Large intestine (tissue), 3 donors: ENCODE measurements around the gene EVL. TPM values are rescaled to one million over a fixed set of nuclear protein-coding genes. Genes with fewer than 3 reads are reported as not detected.

Experiments used
- DNase-seq, 2 donors: peaks; one replicate each; pipeline versions ENCODE4 v3.0.0 to v3.0.0-alpha.2; 2013
- H3K27ac ChIP-seq: one replicate; pipeline ENCODE4 v1.5.1; 2013; ENCODE audit warnings: low read length
- H3K27me3 ChIP-seq: 2 replicates; pipeline ENCODE4 v1.6.1; 2013; ENCODE audit warnings: low read length; ENCODE audit not compliant: control insufficient read depth, insufficient read depth
- H3K36me3 ChIP-seq: 2 replicates; pipeline ENCODE4 v1.6.1; 2013; ENCODE audit warnings: low read length; ENCODE audit not compliant: control insufficient read depth, insufficient read depth
- H3K4me1 ChIP-seq: one replicate; pipeline ENCODE4 v1.6.1; 2013; ENCODE audit warnings: low read length; ENCODE audit not compliant: control insufficient read depth, insufficient read depth
- H3K4me3 ChIP-seq: one replicate; pipeline ENCODE4 v1.5.1; 2013; ENCODE audit warnings: low read length
- H3K9me3 ChIP-seq: one replicate; pipeline ENCODE4 v1.6.1; 2013; ENCODE audit warnings: mild to moderate bottlenecking, low read depth, low read length, moderate library complexity; ENCODE audit not compliant: control insufficient read depth
- WGBS: methylation state at CpG from one replicate; pipeline ENCODE4 v1.1.5; 2013; ENCODE audit warnings: low lambda C conversion rate; ENCODE audit not compliant: insufficient coverage; 5-methylcytosine and 5-hydroxymethylcytosine counted together
- polyA plus RNA-seq: library from polyadenylated mRNA; unstranded; fragments of 120-200 nt; gene quantifications from one replicate; pipeline ENCODE4 v1.2.1, GENCODE V29; 2013

The EVL gene
- polyA plus RNA-seq, 1 donor: 119 TPM

DNA sequence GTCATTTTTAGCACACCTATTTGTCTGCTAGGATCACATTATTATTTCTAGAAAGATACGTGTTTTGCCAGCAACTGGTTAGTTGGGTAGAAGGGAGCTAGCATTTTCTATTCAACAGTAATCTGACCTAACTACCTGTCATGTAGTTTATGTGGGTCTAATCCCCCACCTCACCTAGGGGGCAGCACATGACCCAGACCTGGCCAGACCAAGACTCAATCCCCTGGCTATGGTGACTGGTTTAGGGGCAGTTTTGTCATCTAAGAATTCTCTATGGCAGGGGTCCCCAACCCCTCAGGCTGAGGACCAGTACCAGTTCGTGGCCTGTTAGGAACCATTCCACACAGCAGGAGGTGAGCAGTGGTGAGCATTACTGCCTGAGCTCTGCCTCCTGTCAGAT, 29.5 kb upstream of the EVL start:
- Histone ChIP-seq H3K27ac (no peak overlapping the region), H3K36me3 (no peaks in the 10 kb centered on the region), H3K4me1 (peaks cover 2% of the 10 kb centered on the region), H3K4me3 (no peak overlapping the region), H3K9me3 (no peaks in the 10 kb centered on the region), H3K27me3 (no peaks in the 10 kb centered on the region)
- no CpG with 5 or more reads among the region's 2 CpGs for WGBS
- DNase-seq: no peak

DNA sequence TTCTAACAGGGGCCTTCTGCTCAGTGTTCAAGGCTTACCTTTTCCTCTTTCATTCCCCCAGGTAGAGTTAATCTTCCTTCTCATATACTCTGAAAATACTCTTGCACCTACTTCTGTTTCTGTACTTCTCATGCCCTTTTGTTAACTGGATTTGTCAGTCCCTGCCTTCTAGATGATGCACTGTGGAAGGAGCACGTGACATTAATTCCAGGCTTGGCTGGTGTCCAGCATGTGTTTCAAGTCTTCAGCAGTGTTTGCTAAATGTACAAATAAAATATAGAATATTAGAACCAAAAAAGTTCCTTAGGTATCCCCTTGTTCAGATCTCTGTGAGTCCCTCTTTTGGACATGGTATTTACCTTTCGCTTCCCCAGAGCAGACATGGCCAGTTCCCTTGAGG, 27.9 kb upstream of the EVL start:
- no peak for DNase-seq
- WGBS: no CpG with 5 or more reads among the region's 2 CpGs
- H3K27me3 ChIP-seq: no peaks in the 10 kb centered on the region
- no peaks in the 10 kb centered on the region for H3K36me3 ChIP-seq
- no peak overlapping the region for H3K4me3 ChIP-seq
- H3K4me1 ChIP-seq: no peaks in the 10 kb centered on the region
- H3K27ac ChIP-seq: no peak overlapping the region
- H3K9me3 ChIP-seq: no peaks in the 10 kb centered on the region

GRCh38 chr14:100038065-100038464, 27.2 kb upstream of the EVL start:
- 76% methylated on average over 3 of the region's 5 CpGs for WGBS
- Histone ChIP-seq H3K36me3 (no peaks in the 10 kb centered on the region), H3K4me1 (no peaks in the 10 kb centered on the region), H3K27me3 (no peaks in the 10 kb centered on the region), H3K27ac (no peak overlapping the region), H3K4me3 (no peak overlapping the region), H3K9me3 (no peaks in the 10 kb centered on the region)
- no peak for DNase-seq

- H3K36me3 ChIP-seq: no peaks in the 10 kb centered on the region
- H3K4me1 ChIP-seq: no peaks in the 10 kb centered on the region
- WGBS: 93% methylated on average over 2 of the region's 3 CpGs
- no peaks in the 10 kb centered on the region for H3K27me3 ChIP-seq
- DNase-seq: no peak
- H3K4me3 ChIP-seq: no peak overlapping the region
- H3K27ac ChIP-seq: no peak overlapping the region
- no peaks in the 10 kb centered on the region for H3K9me3 ChIP-seq
Observed at GRCh38 chr14:100039903-100040302, 25.3 kb upstream of the EVL start.

DNA sequence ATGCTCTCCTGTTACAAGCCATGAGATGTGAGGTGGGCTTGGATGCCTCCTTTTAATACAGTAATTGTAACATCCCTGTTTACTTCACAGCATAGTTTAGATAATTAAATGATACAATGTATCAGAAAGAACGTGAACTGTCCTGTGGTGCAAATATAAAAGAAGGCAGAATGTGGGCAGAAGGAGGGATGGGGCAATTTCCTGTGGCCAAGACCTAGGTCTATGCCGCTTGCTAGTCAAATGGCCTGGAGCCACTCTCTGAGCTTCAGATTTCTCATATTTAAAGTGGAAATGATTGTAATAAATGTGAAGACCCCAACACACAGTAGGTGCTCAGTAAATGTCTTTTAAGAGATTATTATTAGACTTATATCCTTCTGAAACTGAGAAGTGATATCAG, 24.0 kb upstream of the EVL start:
- Histone ChIP-seq H3K27me3 (no peaks in the 10 kb centered on the region), H3K4me1 (no peaks in the 10 kb centered on the region), H3K4me3 (no peak overlapping the region), H3K36me3 (no peaks in the 10 kb centered on the region), H3K27ac (no peak overlapping the region), H3K9me3 (no peaks in the 10 kb centered on the region)
- WGBS: no CpG with 5 or more reads among the region's 2 CpGs
- no peak for DNase-seq

DNA sequence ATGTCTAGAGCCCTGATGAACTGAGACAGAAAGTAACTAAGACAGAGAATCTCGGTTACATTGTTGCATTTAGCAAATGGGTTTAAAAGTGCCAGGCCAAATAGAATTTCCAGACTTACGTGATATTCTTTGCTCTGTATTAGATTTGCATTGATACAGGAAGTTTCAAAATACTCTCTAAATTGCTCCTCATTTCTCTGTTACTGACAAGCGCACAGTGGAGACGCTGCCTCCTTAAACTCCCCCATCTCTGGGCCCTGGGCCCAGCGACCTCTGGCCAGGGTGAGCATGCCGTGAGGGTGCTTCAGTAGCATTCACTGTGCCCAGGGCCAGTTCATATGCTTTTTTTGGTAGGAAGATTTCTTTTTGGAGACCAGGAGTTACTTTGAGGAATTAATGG, 22.9 kb upstream of the EVL start:
- WGBS: 100% methylated on average over 1 of the region's 6 CpGs

DNA sequence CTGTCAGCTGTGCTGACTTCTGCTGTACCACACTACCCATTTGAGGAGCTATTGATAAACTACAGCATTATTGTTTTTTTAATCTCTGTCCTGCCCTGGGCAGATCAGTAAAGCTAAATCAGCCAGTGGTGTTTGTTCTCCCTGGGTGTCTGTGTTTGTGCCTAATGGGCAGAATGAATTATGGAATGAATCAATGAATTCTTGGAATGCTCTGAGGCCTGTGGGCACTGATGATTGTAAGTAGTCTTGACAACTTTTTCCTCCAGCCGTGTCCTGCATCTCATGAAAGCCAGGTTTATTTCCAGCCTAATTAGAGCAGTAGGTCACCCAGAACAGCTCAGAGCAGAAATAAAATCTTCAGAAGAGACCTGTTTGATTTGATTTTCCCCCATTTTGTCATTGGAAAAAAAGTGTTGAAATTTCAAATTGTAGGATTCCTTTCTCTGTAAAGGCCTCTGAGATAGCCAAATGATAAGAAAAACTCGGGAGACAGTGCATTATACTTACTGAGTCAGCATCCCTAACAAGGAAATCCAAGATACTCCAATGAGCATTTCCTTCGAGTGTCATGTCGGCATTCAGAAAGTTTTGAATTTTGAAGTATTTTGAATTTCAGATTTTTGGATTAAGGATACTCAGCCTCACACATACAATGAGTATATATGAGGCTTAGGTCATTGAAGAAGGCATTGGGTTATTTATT, 19.4 kb upstream of the EVL start:
- WGBS: no CpG with 5 or more reads among the region's 4 CpGs

More for the DNA sequence above, 22.9 kb upstream of the EVL start:
- H3K4me3 ChIP-seq: no peak overlapping the region
- H3K27ac ChIP-seq: no peak overlapping the region
- no peaks in the 10 kb centered on the region for H3K9me3 ChIP-seq
- H3K36me3 ChIP-seq: no peaks in the 10 kb centered on the region
- DNase-seq: no peak
- no peaks in the 10 kb centered on the region for H3K27me3 ChIP-seq
- no peaks in the 10 kb centered on the region for H3K4me1 ChIP-seq

GRCh38 chr14:100047600-100047999, 17.6 kb upstream of the EVL start:
- no CpG with 5 or more reads among the region's 4 CpGs for WGBS

More for the DNA sequence above, 19.4 kb upstream of the EVL start:
- Histone ChIP-seq H3K9me3 (no peaks in the 10 kb centered on the region), H3K27ac (no peak overlapping the region), H3K27me3 (no peaks in the 10 kb centered on the region), H3K4me1 (no peaks in the 10 kb centered on the region), H3K36me3 (no peaks in the 10 kb centered on the region), H3K4me3 (no peak overlapping the region)
- no peak for DNase-seq

DNA sequence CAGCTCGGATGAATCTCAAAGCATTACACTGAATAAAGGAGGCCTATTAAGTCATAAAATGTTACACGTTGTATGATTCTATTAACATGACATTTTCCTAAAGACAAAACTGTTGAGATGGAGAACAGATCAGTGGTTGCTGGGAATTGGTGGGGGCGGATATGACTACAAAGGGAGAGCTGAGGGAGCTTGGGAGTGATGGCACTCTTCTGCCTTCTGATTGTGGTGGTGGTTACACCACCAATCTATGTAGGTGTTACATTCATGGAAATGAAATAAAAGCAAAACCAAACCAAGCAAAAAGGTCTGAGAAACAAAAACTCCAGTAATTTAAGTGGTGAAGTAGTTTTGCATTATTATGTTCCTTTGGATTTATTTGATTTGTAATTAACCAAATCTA, 16.4 kb upstream of the EVL start:
- Histone ChIP-seq H3K27me3 (no peaks in the 10 kb centered on the region), H3K27ac (no peak overlapping the region), H3K36me3 (no peaks in the 10 kb centered on the region), H3K9me3 (no peaks in the 10 kb centered on the region), H3K4me1 (no peaks in the 10 kb centered on the region), H3K4me3 (no peak overlapping the region)
- no peak for DNase-seq
- 70% methylated on average over 3 of the region's 3 CpGs for WGBS

More at GRCh38 chr14:100047600-100047999, 17.6 kb upstream of the EVL start:
- no peaks in the 10 kb centered on the region for H3K4me1 ChIP-seq
- no peak for DNase-seq
- no peaks in the 10 kb centered on the region for H3K27me3 ChIP-seq
- H3K27ac ChIP-seq: no peak overlapping the region
- H3K36me3 ChIP-seq: no peaks in the 10 kb centered on the region
- H3K9me3 ChIP-seq: no peaks in the 10 kb centered on the region
- no peak overlapping the region for H3K4me3 ChIP-seq

DNA sequence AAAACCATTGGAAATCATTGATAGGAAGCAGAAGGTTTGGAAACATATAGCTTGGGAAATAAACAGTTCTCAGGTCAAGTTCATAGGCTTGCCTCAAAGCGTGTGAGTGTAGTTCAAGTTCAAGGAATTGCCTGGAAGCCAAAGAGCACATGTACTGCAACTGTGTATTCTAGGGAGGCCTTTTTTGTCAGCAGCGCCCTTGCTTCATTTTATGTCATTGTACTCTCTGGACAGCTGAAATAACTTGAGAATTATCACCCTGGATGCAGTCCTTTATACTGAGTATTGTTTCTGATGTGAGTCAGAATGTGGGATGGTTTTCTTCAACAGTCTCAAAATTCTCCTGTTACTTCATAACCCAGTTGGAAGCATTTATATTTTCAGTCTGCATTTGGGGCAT, 16.0 kb upstream of the EVL start:
- Histone ChIP-seq H3K9me3 (no peaks in the 10 kb centered on the region), H3K4me1 (no peaks in the 10 kb centered on the region), H3K4me3 (no peak overlapping the region), H3K27ac (no peak overlapping the region), H3K36me3 (no peaks in the 10 kb centered on the region), H3K27me3 (no peaks in the 10 kb centered on the region)
- WGBS: no CpG with 5 or more reads among the region's 2 CpGs
- DNase-seq: no peak

DNA sequence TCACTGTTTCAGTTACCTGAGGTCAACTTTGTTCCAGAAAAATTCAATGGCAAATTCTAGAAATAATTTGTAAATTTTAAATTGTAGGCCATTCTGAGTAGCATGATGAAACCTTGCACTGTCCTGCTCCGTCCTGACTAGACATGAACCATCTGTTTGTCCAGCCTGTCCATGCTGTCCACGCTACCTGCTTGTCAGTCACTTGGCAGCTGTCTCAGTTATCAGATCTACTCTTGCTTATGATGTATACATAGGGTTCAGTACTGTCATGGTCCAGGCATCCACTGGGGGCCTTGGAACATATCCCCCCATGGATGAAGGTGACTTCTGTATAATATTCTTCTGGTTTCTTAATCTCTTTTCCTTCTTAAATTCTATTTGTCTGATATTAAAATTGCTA, 14.1 kb upstream of the EVL start:
- no peak overlapping the region for H3K4me3 ChIP-seq
- no peaks in the 10 kb centered on the region for H3K27me3 ChIP-seq
- H3K9me3 ChIP-seq: no peaks in the 10 kb centered on the region
- no peaks in the 10 kb centered on the region for H3K36me3 ChIP-seq
- no peaks in the 10 kb centered on the region for H3K4me1 ChIP-seq
- WGBS: no CpG with 5 or more reads among the region's 2 CpGs
- DNase-seq: no peak
- H3K27ac ChIP-seq: no peak overlapping the region
